GM12878 (cell line): ENCODE results near the gene EHBP1. TPM values are rescaled to one million over a fixed set of nuclear protein-coding genes. Genes with fewer than 3 reads are reported as not detected.

ENCODE experiments used
- ATAC-seq: fragments of 200-7000 bp; cut with Tn5 transposase; 3 replicates; pipeline ENCODE4 v1.9.1; 2020; ENCODE audit warnings: mild to moderate bottlenecking, moderate library complexity
- BruUV-seq: library from RNA; stranded (reverse); fragments of 400-500 nt; replicated peaks from 2 replicates; lab custom pipeline; 2021; lab: Mats Ljungman, UMichigan
- CTCF ChIA-PET: fragments of 300-600 bp; sonication (Branson Sonifier 250); formaldehyde crosslinking; extraction: SDS; loops from one replicate; lab custom pipeline; 2021; ENCODE audit warnings: inconsistent platforms; lab: Yijun Ruan, JAX
- POLR2A ChIA-PET: fragments of 350-600 bp; formaldehyde crosslinking; extraction: SDS; loops from one replicate; lab custom pipeline; 2021; ENCODE audit warnings: inconsistent platforms; lab: Charles Lee
- RAD21 ChIA-PET: fragments of 300-600 bp; sonication (Branson Sonifier 250); formaldehyde crosslinking; loops from one replicate; lab custom pipeline; 2023; ENCODE audit warnings: antibody characterized with exemption; ENCODE audit not compliant: unreplicated experiment; lab: Charles Lee
- SMC1A ChIA-PET: fragments of 300-600 bp; sonication (Branson Sonifier 250); formaldehyde crosslinking; loops from one replicate; lab custom pipeline; 2023; ENCODE audit not compliant: unreplicated experiment, uncharacterized antibody; lab: Charles Lee
- DNase-seq: peaks from one replicate; pipeline ENCODE4 v3.0.0-alpha.2; 2011; ENCODE audit warnings: low read depth, low spot score
- FAIRE-seq: peaks from 3 replicates; lab custom pipeline; 2011; peaks lifted over from hg19 to GRCh38; lab: Jason Lieb, UNC
- H2AFZ ChIP-seq: 2 replicates; pipeline ENCODE4 v1.6.0; 2011; ENCODE audit warnings: low read depth, low read length, control low read depth; ENCODE audit not compliant: control insufficient read depth
- H3K27ac ChIP-seq: 2 replicates; pipeline ENCODE4 v1.5.1; 2011; ENCODE audit warnings: control low read depth; ENCODE audit not compliant: control insufficient read depth, insufficient read depth
- H3K27me3 ChIP-seq, 2 experiments: replicated peaks in 1 of 2; 2 replicates each; pipeline versions ENCODE4 v1.6.0 to v1.6.1; 2011; ENCODE audit warnings: low read length in 1 of 2; ENCODE audit not compliant: control insufficient read depth in 2 of 2, insufficient read depth in 2 of 2
- H3K36me3 ChIP-seq, 2 experiments: 2 replicates each; pipeline ENCODE4 v1.5.1; 2011; ENCODE audit warnings: low read length in 1 of 2; ENCODE audit not compliant: control insufficient read depth in 2 of 2, insufficient read depth in 2 of 2
- H3K4me1 ChIP-seq: 2 replicates; pipeline ENCODE4 v1.6.1; 2011; ENCODE audit warnings: mild to moderate bottlenecking, low read length, moderate library complexity, mixed read lengths; ENCODE audit not compliant: control insufficient read depth, insufficient read depth
- H3K4me2 ChIP-seq: 2 replicates; pipeline ENCODE4 v1.6.0; 2011; ENCODE audit warnings: control low read depth; ENCODE audit not compliant: control insufficient read depth, insufficient read depth
- H3K4me3 ChIP-seq: fragments of 200-600 bp; sonication (generic); 2 replicates; pipeline ENCODE4 v1.5.1; 2016
- H3K79me2 ChIP-seq: 2 replicates; pipeline ENCODE4 v1.6.0; 2011; ENCODE audit warnings: low read length; ENCODE audit not compliant: control insufficient read depth, insufficient read depth
- H3K9ac ChIP-seq: 2 replicates; pipeline ENCODE4 v1.8.0; 2011; ENCODE audit warnings: low read length, control low read depth, mixed read lengths; ENCODE audit not compliant: control insufficient read depth, insufficient read depth
- H3K9me3 ChIP-seq: replicated peaks from 3 replicates; pipeline ENCODE4 v1.5.1; 2011; ENCODE audit warnings: mild to moderate bottlenecking, low read length; ENCODE audit not compliant: control insufficient read depth, insufficient read depth
- H4K20me1 ChIP-seq: 2 replicates; pipeline ENCODE4 v1.6.0; 2011; ENCODE audit not compliant: control insufficient read depth, insufficient read depth
- BRCA1 ChIP-seq: IDR thresholded peaks from 2 replicates; pipeline ENCODE4 v1.6.1; 2011; ENCODE audit warnings: low read depth, low read length, improper control_type of control experiment
- CHD1 ChIP-seq: IDR thresholded peaks from 2 replicates; pipeline ENCODE4 v1.6.1; 2012; ENCODE audit warnings: low read depth, low read length, improper control_type of control experiment
- ZZZ3 ChIP-seq: IDR thresholded peaks from 2 replicates; pipeline ENCODE4 v1.6.1; 2011; ENCODE audit warnings: low read depth; ENCODE audit not compliant: control insufficient read depth, insufficient read length
- WGBS: methylation state at CpG from one replicate; pipeline ENCODE4 v1.1.6; 2016; ENCODE audit warnings: low lambda C conversion rate; ENCODE audit not compliant: insufficient replicate concordance, insufficient coverage; ENCODE audit errors: missing lambda C conversion rate; 5-methylcytosine and 5-hydroxymethylcytosine counted together
- in situ Hi-C: fragments of 300-500 bp; cut with MboI; formaldehyde crosslinking; loops from 9 replicates; pipeline ENCODE4 v1.14.3; 2018; ENCODE audit warnings: mixed read lengths
- intact Hi-C: fragments of 100-400 bp; cut with micrococcal nuclease; formaldehyde crosslinking; loops from one replicate; pipeline ENCODE4 v1.14.2; 2022; ENCODE audit not compliant: unreplicated experiment
- polyA plus RNA-seq, 11 experiments: library from polyadenylated mRNA; depleted of rRNA in 4 of 11; unstranded in 6 of 11; stranded (reverse) in 5 of 11; fragments of >200 nt; fragmentation: Nextera tagmentation in 4 of 11; fragmentation: Illumina TruSeq in 1 of 11; extraction: Ambion mirVana in 4 of 11; extraction: Trizol in 1 of 11; gene quantifications; 1 replicate in 1 of 11; 2 replicates in 10 of 11; pipeline versions ENCODE4 v1.2.1 to v1.2.3, GENCODE V29; 2011 to 2016; ENCODE audit warnings: inconsistent platforms in 2 of 11, missing spikeins in 2 of 11, low read depth in 1 of 11
- total RNA-seq, 4 experiments: library from RNA; depleted of rRNA in 3 of 4; stranded (reverse); fragments of >200 nt in 3 of 4; fragmentation: Illumina TruSeq in 1 of 4; extraction: Trizol in 1 of 4; gene quantifications; 2 replicates each; pipeline versions ENCODE4 v1.2.1 to v1.2.3, GENCODE V29; 2013 to 2021
- TF ChIP-seq, protein P1 (sequence below): fragments of 450-650 bp; IDR thresholded peaks from 2 replicates; pipeline ENCODE4 v1.6.1; 2017; ENCODE audit warnings: mild to moderate bottlenecking, moderate library complexity

Gene EHBP1
- total and polyA plus RNA-seq, 10 of the 15 experiments (the other 5 are each of a cell fraction or from before 2014, with no cell fraction given): 5.7 to 26.1 (median 13.6) TPM

DNA sequence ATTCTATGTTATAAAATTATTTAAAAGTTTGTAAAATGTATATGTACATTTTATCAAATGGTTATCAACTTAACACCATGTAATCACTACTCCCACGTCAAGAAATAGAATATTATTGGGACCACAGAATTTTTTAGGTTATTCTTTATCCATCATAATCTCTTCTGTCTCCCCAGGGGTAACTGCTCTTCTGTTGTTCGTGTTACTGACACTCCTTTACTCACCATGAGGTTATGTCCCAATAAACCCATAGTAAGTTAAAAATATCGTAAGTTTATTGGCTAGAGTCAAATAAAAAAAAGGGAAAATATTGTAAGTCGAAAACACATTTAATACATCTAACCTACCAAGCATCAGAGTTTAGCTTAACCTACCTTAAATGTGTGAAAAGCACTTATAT is 359.1 kb downstream of the EHBP1 start (continued):
- TF ChIP-seq, protein P1, sequence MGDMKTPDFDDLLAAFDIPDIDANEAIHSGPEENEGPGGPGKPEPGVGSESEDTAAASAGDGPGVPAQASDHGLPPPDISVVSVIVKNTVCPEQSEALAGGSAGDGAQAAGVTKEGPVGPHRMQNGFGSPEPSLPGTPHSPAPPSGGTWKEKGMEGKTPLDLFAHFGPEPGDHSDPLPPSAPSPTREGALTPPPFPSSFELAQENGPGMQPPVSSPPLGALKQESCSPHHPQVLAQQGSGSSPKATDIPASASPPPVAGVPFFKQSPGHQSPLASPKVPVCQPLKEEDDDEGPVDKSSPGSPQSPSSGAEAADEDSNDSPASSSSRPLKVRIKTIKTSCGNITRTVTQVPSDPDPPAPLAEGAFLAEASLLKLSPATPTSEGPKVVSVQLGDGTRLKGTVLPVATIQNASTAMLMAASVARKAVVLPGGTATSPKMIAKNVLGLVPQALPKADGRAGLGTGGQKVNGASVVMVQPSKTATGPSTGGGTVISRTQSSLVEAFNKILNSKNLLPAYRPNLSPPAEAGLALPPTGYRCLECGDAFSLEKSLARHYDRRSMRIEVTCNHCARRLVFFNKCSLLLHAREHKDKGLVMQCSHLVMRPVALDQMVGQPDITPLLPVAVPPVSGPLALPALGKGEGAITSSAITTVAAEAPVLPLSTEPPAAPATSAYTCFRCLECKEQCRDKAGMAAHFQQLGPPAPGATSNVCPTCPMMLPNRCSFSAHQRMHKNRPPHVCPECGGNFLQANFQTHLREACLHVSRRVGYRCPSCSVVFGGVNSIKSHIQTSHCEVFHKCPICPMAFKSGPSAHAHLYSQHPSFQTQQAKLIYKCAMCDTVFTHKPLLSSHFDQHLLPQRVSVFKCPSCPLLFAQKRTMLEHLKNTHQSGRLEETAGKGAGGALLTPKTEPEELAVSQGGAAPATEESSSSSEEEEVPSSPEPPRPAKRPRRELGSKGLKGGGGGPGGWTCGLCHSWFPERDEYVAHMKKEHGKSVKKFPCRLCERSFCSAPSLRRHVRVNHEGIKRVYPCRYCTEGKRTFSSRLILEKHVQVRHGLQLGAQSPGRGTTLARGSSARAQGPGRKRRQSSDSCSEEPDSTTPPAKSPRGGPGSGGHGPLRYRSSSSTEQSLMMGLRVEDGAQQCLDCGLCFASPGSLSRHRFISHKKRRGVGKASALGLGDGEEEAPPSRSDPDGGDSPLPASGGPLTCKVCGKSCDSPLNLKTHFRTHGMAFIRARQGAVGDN: no peak
- TF ChIP-seq BRCA1: no peak
- TF ChIP-seq CHD1: no peak
- TF ChIP-seq, all 136 proteins: peak for 0

DNA sequence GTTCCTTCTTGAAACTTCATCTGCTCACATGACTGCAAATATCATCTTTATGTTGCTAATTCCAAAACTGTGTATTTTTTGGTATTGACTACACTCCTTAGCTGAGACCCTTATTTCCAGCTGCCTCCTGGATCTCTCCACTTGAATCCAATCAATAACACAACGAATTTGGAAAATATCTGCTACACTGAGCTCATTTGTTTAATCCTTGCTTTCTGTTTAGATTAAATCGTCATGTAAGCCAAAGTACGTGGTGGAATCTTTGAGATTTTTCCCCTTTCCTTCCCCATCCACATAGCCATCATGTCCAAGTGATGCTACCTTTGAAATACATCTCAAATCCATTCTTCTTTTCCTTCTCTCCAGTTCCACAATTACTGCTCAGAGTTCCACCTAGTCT is 360.8 kb downstream of the EHBP1 start:
- SMC1A ChIA-PET: interaction anchor here (0.9 kb wide), 1 partner anchor 49 kb away, joined by 3 read pairs; no protein-coding TSS in a partner anchor
- CTCF ChIA-PET: no interaction called here
- no peak for FAIRE-seq
- Histone ChIP-seq H3K27me3 (no peaks in the 10 kb centered on the region), H3K36me3 (no peaks in the 10 kb centered on the region), H3K27ac (no peak overlapping the region), H3K79me2 (no peaks in the 10 kb centered on the region), H4K20me1 (no peaks in the 10 kb centered on the region), H3K4me1 (no peaks in the 10 kb centered on the region), H3K4me3 (no peak overlapping the region), H3K4me2 (no peak overlapping the region), H2AFZ (no peak overlapping the region), H3K9me3 (no peaks in the 10 kb centered on the region), H3K9ac (no peak overlapping the region)
- no peak for ATAC-seq
- POLR2A ChIA-PET: no interaction called here
- no TSS peak for BruUV-seq
- RAD21 ChIA-PET: no interaction called here
- DNase-seq: no peak
- TF ChIP-seq ZZZ3: no peak
- in situ Hi-C loops: no loop called here
- WGBS: 31% methylated on average over 3 of the region's 3 CpGs
- intact Hi-C loops: loop anchor here (10.0 kb wide), 1 partner anchor 359 kb away; no protein-coding TSS in a partner anchor
